ENCODE measurements around the gene ZFP57.

The ZFP57 gene
- 0 reads per million in 3 experiments for total RNA-seq

GRCh38 chr6:29680904-29681303 lies at the start of gene ZFP57:
Gene ZFP57 (minus strand): TSS chr6:29681152. CDS start chr6:29677003, 4,149 bp downstream.
- DNase-seq: no peak

GRCh38 chr6:29730575-29731126 lies 49.7 kb upstream of the ZFP57 start:
- DNase-seq: no peak

GRCh38 chr6:29729774-29730328 lies 48.9 kb upstream of the ZFP57 start:
- DNase-seq: no peak

- no peak for DNase-seq
Observed at GRCh38 chr6:29728875-29729270, 47.9 kb upstream of the ZFP57 start.

- no peak for DNase-seq
Observed at GRCh38 chr6:29728173-29728874, 47.4 kb upstream of the ZFP57 start.

GRCh38 chr6:29727637-29728036 lies 46.7 kb upstream of the ZFP57 start:
- no peak for DNase-seq

- no peak for DNase-seq
Observed at GRCh38 chr6:29726571-29727194, 45.7 kb upstream of the ZFP57 start.

GRCh38 chr6:29726001-29726400 lies 45.0 kb upstream of the ZFP57 start:
- DNase-seq: no peak

GRCh38 chr6:29724937-29725869 lies 44.3 kb upstream of the ZFP57 start:
- no peak for DNase-seq

- peak; percentile 61 for DNase-seq
Observed at GRCh38 chr6:29723666-29724588, 43.0 kb upstream of the ZFP57 start.

- peak; percentile 86 for DNase-seq
Observed at GRCh38 chr6:29723262-29723665, 42.3 kb upstream of the ZFP57 start, which contains the start of gene HLA-F. Gene HLA-F (plus strand): TSS chr6:29723434. CDS start chr6:29723464, 30 bp downstream.

- peak; percentile 29 for DNase-seq
Observed at GRCh38 chr6:29720863-29721262, 39.9 kb upstream of the ZFP57 start.

GRCh38 chr6:29710281-29710941 lies 29.5 kb upstream of the ZFP57 start:
- no peak for DNase-seq

GRCh38 chr6:29709188-29709587 lies 28.2 kb upstream of the ZFP57 start:
- no peak for DNase-seq

GRCh38 chr6:29708432-29709179 lies 27.7 kb upstream of the ZFP57 start:
- DNase-seq: peak; percentile 94

GRCh38 chr6:29705389-29706231 lies 24.7 kb upstream of the ZFP57 start:
- no peak for DNase-seq

GRCh38 chr6:29702519-29703103 lies 21.7 kb upstream of the ZFP57 start:
- DNase-seq: no peak

Data from central memory CD4-positive, alpha-beta T cell (primary cell).